ENCODE measurements around the gene LRP1B.

The LRP1B gene

GRCh38 chr2:142124706-142125105, 6.1 kb downstream of the LRP1B start:
- TF ChIP-seq CTCF (IDR thresholded peaks at IDR 0.05; ENCODE audit: control extremely low read depth, extremely low read depth, low read depth, missing control alignments) = no peak
- ChIA-PET CTCF (no interaction called here), POLR2A (no interaction called here)
- DNase-seq (ENCODE audit: extremely low spot score) = no peak

GRCh38 chr2:142119347-142119746, 11.5 kb downstream of the LRP1B start:
- ChIA-PET CTCF (interaction anchor here (0.8 kb wide), 1 partner anchor 16 kb away, joined by 3 read pairs; no protein-coding TSS in a partner anchor), POLR2A (no interaction called here)
- TF ChIP-seq CTCF (IDR thresholded peaks at IDR 0.05; ENCODE audit: control extremely low read depth, extremely low read depth, low read depth, missing control alignments) = no peak
- no peak for DNase-seq (ENCODE audit: extremely low spot score)

GRCh38 chr2:142112757-142113221, 18.0 kb downstream of the LRP1B start:
- CTCF ChIA-PET = no interaction called here
- POLR2A ChIA-PET = no interaction called here
- no peak for DNase-seq (ENCODE audit: extremely low spot score)
- TF ChIP-seq CTCF (IDR thresholded peaks at IDR 0.05; ENCODE audit: control extremely low read depth, extremely low read depth, low read depth, missing control alignments) = no peak

GRCh38 chr2:142104134-142104758, 26.6 kb downstream of the LRP1B start:
- DNase-seq (ENCODE audit: extremely low spot score) = no peak
- TF ChIP-seq CTCF (IDR thresholded peaks at IDR 0.05; ENCODE audit: control extremely low read depth, extremely low read depth, low read depth, missing control alignments) = no peak
- ChIA-PET POLR2A (no interaction called here), CTCF (interaction anchor here (0.8 to 1.1 kb wide), 2 partner anchors 10 to 24 kb away, joined by 3 to 4 read pairs; no protein-coding TSS in a partner anchor)

- no peak for DNase-seq (ENCODE audit: extremely low spot score)
- CTCF ChIA-PET = no interaction called here
- POLR2A ChIA-PET = no interaction called here
- TF ChIP-seq CTCF (IDR thresholded peaks at IDR 0.05; ENCODE audit: control extremely low read depth, extremely low read depth, low read depth, missing control alignments) = no peak
Observed at GRCh38 chr2:142100970-142101369, 29.8 kb downstream of the LRP1B start.

- ChIA-PET CTCF (no interaction called here), POLR2A (no interaction called here)
- DNase-seq (ENCODE audit: extremely low spot score) = no peak
- TF ChIP-seq CTCF (IDR thresholded peaks at IDR 0.05; ENCODE audit: control extremely low read depth, extremely low read depth, low read depth, missing control alignments) = no peak
Observed at GRCh38 chr2:142100139-142100873, 30.5 kb downstream of the LRP1B start.

Data from GM10248 (cell line).